ENCODE data around the gene CTSC.
A peak's percentile ranks its signal among the peaks of the same experiment; 100 is the strongest.

Gene CTSC

GRCh38 chr11:88317536-88317935 lies 20.0 kb downstream of the CTSC start:
- no peak for DNase-seq (ENCODE audit: low spot score)

- no peak for DNase-seq (ENCODE audit: low spot score)
Observed at GRCh38 chr11:88315981-88316441, 21.5 kb downstream of the CTSC start.

GRCh38 chr11:88315015-88315414 lies 22.5 kb downstream of the CTSC start:
- no peak for DNase-seq (ENCODE audit: low spot score)

GRCh38 chr11:88313441-88313840 lies 24.1 kb downstream of the CTSC start:
- DNase-seq (ENCODE audit: low spot score), result no peak

- no peak for DNase-seq (ENCODE audit: low spot score)
Observed at GRCh38 chr11:88312628-88313027, 24.9 kb downstream of the CTSC start.

GRCh38 chr11:88310246-88310645 lies 27.3 kb downstream of the CTSC start:
- no peak for DNase-seq (ENCODE audit: low spot score)

GRCh38 chr11:88308576-88308975 lies 29.0 kb downstream of the CTSC start:
- DNase-seq (ENCODE audit: low spot score), result no peak

GRCh38 chr11:88307749-88308425 lies 29.6 kb downstream of the CTSC start:
- no peak for DNase-seq (ENCODE audit: low spot score)

GRCh38 chr11:88306785-88307184 lies 30.8 kb downstream of the CTSC start:
- no peak for DNase-seq (ENCODE audit: low spot score)

GRCh38 chr11:88305430-88305829 lies 32.1 kb downstream of the CTSC start:
- no peak for DNase-seq (ENCODE audit: low spot score)

GRCh38 chr11:88304352-88304751 lies 33.2 kb downstream of the CTSC start:
- no peak for DNase-seq (ENCODE audit: low spot score)

- DNase-seq (ENCODE audit: low spot score), result no peak
Observed at GRCh38 chr11:88303037-88303436, 34.5 kb downstream of the CTSC start.

GRCh38 chr11:88301488-88302140 lies 35.9 kb downstream of the CTSC start:
- DNase-seq (ENCODE audit: low spot score), result peak; percentile 53

- peak; percentile 42 for DNase-seq (ENCODE audit: low spot score)
Observed at GRCh38 chr11:88300888-88301487, 36.5 kb downstream of the CTSC start.

GRCh38 chr11:88297863-88298262 lies 39.7 kb downstream of the CTSC start:
- DNase-seq (ENCODE audit: low spot score), result no peak

GRCh38 chr11:88297421-88297820 lies 40.1 kb downstream of the CTSC start:
- no peak for DNase-seq (ENCODE audit: low spot score)

- DNase-seq (ENCODE audit: low spot score), result no peak
Observed at GRCh38 chr11:88295028-88295427, 42.5 kb downstream of the CTSC start.

- DNase-seq (ENCODE audit: low spot score), result no peak
Observed at GRCh38 chr11:88293931-88294330, 43.6 kb downstream of the CTSC start.

GRCh38 chr11:88292171-88292843 lies 45.2 kb downstream of the CTSC start:
- no peak for DNase-seq (ENCODE audit: low spot score)

GRCh38 chr11:88288560-88288959 lies 49.0 kb downstream of the CTSC start:
- no peak for DNase-seq (ENCODE audit: low spot score)

- DNase-seq (ENCODE audit: low spot score), result no peak
Observed at GRCh38 chr11:88284336-88285050, 53.0 kb downstream of the CTSC start.

Data from CD4-positive, alpha-beta T cell treated with Interleukin-2 at 100 ng/mL for 4 hours (primary cell).